Mesenteric fat pad (tissue), 1 donor: ENCODE measurements around the gene CDKAL1. TPM values are rescaled to one million over a fixed set of nuclear protein-coding genes. Genes with fewer than 3 reads are reported as not detected.
"Not testable (repeated sequence)": the region's sequence is repeated elsewhere in the genome, so short reads cannot be mapped to it uniquely, and the experiment has no call there.

Source experiments
- DNase-seq: peaks from one replicate; pipeline ENCODE4 v3.0.0-alpha.2; 2020; ENCODE audit warnings: low spot score
- total RNA-seq: library from RNA; stranded (reverse); fragmentation: NEBNext Ultra II Directional; extraction: Animal tissue kit (Norgen Biotek cat#: 25700); gene quantifications from one replicate; pipeline ENCODE4 v1.2.1, GENCODE V29; 2021
- donor health status: DM: yes; HTN: yes; CAD: no.

CDKAL1 gene
- total RNA-seq, 1 donor from 2014 or later, result 13.2 TPM

- no peak for DNase-seq
Observed at GRCh38 chr6:20706238-20706938, 172.1 kb downstream of the CDKAL1 start.

- no peak for DNase-seq
Observed at GRCh38 chr6:20706939-20707485, 172.8 kb downstream of the CDKAL1 start.

- no peak for DNase-seq
Observed at GRCh38 chr6:20707870-20708269, 173.6 kb downstream of the CDKAL1 start.

GRCh38 chr6:20708367-20709124 lies 174.3 kb downstream of the CDKAL1 start:
- no peak for DNase-seq

GRCh38 chr6:20709451-20709850 lies 175.2 kb downstream of the CDKAL1 start:
- no peak for DNase-seq

- DNase-seq, result no peak
Observed at GRCh38 chr6:20710341-20710740, 176.1 kb downstream of the CDKAL1 start.

- no peak for DNase-seq
Observed at GRCh38 chr6:20711518-20711917, 177.3 kb downstream of the CDKAL1 start.

- DNase-seq, result no peak
Observed at GRCh38 chr6:20712011-20712410, 177.8 kb downstream of the CDKAL1 start.

GRCh38 chr6:20715135-20715806 lies 181.0 kb downstream of the CDKAL1 start:
- DNase-seq, result no peak

GRCh38 chr6:20716865-20717264 lies 182.6 kb downstream of the CDKAL1 start:
- no peak for DNase-seq

- no peak for DNase-seq
Observed at GRCh38 chr6:20717743-20718142, 183.5 kb downstream of the CDKAL1 start.

- DNase-seq, result no peak
Observed at GRCh38 chr6:20718705-20719653, 184.7 kb downstream of the CDKAL1 start.

GRCh38 chr6:20719980-20720379 lies 185.7 kb downstream of the CDKAL1 start:
- no peak for DNase-seq

GRCh38 chr6:20721121-20721520 lies 186.9 kb downstream of the CDKAL1 start:
- DNase-seq, result not testable (repeated sequence)

GRCh38 chr6:20722455-20722854 lies 188.2 kb downstream of the CDKAL1 start:
- DNase-seq, result no peak

GRCh38 chr6:20723236-20723635 lies 189.0 kb downstream of the CDKAL1 start:
- no peak for DNase-seq

GRCh38 chr6:20724443-20725190 lies 190.4 kb downstream of the CDKAL1 start:
- no peak for DNase-seq

- DNase-seq, result not testable (repeated sequence)
Observed at GRCh38 chr6:20725235-20725634, 191.0 kb downstream of the CDKAL1 start.

- DNase-seq, result no peak
Observed at GRCh38 chr6:20729086-20729485, 194.8 kb downstream of the CDKAL1 start.

GRCh38 chr6:20732362-20732761 lies 198.1 kb downstream of the CDKAL1 start:
- DNase-seq, result not testable (repeated sequence)
